Left renal pelvis (tissue), 4 donors: ENCODE data around the gene KLRD1. TPM values are rescaled to one million over a fixed set of nuclear protein-coding genes. Genes with fewer than 3 reads are reported as not detected.
"Not testable (repeated sequence)": the region's sequence is repeated elsewhere in the genome, so short reads cannot be mapped to it uniquely, and the experiment has no call there.

Experiments
- DNase-seq, 4 donors: peaks; one replicate each; pipeline ENCODE4 v3.0.0-alpha.2; 2013; ENCODE audit warnings: low read depth in 4 of 4, low spot score in 3 of 4
- polyA plus RNA-seq, 4 donors: library from polyadenylated mRNA; unstranded; fragments of 120-200 nt; gene quantifications; one replicate each; pipeline ENCODE4 v1.2.1, GENCODE V29; 2013; ENCODE audit not compliant: insufficient read length in 4 of 4

The KLRD1 gene
- polyA plus RNA-seq, 4 donors, result 0.22 to 0.75 (median 0.59) TPM

DNA sequence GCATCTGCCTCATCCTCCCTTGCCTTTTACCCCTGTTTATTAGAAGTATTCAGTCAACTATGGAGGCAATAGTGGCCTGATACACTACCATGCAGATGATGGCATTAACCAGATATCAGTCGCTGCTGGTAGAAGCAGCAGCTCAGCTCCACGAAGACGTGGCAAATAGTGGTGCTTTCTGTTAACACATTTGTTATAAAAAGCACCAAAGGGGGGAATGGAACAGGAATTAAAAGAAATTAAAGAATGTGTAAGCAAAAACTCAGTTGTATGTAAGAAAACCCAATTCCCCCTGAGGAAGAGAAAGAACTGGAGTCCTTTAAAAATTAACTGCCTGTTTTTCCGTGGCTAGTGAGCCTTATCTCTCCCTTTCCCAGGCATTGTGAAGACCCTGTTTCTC, 60.0 kb downstream of the KLRD1 start:
- DNase-seq, result not testable (repeated sequence)

DNA sequence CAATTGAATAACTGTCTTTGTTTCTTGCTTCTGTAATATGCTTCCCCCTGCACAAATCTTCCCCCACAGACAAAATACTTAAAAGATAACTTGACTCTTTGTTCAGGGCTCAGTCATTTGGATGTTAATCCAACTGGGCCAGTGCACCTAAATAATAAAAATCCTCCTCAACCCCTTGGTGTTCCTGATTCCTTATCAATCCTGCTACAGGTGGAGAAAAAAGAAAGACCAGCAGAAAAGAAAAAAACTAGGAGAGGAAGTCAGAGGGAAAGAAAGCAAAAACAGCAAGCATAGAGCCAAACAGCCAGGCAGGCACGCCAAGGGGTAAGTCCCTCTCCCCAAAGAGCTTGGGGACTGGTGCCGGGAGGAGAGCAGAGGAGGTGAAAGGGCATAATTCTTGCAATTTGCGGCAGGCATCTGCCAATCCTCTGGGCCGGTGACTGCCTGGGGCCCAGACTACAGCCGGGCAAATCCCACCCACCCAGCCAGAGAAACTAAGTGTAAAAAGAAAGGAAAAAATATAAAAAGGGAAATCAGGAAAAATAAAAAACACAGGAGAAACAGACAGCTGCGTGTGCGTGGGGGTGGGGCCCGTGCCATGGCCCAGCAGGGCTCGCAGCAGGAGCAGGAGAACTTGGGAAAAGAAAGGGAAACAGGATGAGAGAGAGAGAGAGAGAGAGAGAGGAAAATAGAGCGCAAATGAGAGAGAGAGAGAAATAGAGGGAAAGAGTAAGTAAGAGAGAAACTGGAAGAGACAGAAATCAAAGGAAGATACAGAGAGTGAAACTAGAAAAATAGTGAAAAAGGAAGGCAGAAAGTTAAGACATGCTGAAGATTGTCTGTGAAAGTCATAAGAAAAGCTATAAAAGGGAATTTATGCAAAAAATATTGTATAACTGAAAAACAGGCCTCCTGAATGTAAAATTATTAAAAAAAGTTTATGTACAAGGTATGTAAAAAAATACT, 60.8 kb downstream of the KLRD1 start:
- DNase-seq, result no peak

DNA sequence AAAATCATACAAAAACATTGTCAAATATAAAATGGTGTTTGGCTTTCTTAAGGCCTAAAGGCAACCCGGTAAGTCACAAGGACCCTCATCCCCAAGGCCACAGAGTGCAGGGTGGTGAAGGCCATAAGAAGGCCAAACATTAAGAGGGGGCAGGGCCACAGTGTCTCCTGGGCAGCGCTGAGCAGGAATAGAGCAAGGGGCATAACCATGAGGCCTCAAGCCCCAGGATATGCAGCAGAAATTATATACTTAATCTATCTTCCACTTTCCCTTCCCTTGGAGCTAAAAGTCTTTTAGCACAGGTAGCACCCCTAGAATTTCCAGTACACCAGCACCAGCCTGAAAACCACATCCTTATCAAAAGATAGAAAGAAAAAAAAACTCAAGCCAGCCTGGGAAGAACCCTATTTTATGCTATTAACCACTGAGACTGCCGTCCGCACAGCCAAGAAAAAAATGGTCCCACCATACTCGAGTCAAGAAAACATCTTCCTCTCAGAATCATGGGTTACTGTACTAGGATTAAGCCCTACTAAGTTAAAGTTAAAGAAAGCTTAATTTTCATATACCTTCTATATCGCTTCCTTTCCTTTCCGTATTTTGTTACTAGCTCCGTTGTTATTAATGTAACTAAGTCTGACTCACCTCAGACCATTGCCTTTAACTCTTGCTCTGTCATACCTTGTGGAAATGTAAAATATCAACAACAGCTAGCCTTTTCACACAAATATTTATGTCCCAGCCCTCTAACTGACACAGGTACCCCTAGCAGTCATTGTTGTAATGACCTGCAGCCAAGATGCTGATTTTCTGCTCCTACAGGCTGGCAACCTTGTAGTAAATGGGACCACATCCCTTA, 62.1 kb downstream of the KLRD1 start:
- DNase-seq, result no peak

DNA sequence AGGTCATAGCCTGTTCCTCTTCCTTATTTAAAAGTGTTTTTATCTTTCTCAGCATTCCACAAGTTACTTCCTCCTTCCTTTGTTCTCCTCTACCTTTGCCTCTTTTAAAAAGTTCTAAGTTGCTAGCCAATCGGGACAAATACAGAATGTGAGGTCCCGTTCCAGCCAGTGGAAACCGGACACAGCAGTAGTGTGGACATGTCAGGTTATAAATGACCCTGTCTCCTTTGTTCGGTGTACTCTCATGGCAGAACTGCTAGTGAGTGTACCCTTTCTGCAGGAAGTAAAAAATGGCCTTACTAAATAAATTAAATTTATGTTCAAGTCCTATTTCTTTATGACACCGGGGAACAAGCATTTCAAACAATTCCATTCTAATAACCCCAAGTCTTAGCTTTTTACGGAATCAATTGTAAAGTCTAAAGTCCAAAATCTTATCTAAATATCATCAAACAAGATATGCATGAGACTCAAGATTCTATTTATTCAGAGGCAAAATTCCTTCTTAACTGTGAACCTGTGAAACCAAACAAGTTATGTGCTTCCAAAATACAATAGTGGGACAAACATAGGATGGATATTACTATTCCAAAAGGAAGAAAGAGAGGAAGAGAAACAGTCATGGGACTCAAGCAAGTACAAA, 64.3 kb downstream of the KLRD1 start:
- not testable (repeated sequence) for DNase-seq

DNA sequence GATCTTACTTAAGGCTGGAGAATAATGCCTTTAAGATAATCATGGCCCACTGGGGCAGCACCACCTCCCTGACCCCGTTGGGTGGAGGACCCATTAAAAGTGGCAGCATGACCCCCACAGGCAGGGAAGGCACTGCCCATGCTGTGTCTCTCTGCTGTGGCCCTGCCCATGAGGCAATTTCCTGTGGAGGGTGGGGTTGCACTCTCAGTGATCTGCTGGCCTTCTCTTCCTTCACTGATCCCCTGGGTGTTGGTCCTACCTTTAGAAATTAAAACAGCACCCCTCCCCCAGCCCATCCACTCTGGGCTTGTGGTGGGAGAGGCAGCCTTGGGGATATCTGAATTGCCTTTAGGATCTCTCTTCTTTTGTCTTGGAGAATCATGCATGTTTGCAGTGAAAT, 64.9 kb downstream of the KLRD1 start:
- DNase-seq, result no peak

DNA sequence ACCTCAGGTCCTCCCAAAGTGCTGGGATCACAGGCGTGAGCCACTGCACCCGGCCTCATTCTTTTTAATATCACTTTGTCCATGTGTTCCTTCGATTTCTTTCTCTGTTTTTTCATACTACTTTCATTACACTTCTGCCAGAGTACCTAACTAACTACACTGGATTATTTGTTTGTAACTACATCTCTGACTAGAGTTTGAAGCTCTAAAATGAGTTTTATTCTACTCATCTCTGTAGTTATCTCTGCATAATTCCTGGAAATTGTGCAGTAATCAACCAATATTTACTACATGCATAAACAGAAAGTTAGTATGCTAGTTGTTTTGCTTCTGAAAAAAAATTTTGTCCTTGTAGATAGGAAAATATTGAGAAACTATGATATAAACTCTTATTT, 67.0 kb downstream of the KLRD1 start:
- DNase-seq, result no peak

DNA sequence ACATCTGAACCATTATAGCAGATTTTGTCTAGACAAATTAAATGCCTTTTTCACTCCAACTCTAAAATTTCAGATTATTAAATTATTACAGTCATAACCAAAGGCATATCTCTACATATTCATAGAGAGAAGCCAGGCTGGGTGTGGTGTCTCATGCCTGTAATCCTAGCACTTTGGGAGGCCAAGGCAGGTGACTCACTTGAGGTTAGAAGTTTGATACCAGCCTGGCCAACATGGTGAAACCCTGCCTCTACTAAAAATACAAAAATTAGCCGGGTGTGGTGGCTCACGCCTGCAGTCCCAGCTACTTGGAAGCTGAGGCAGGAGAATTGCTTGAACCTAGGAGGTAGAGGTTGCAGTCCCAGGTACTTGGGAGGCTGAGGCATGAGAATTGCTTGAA, 71.1 kb downstream of the KLRD1 start:
- not testable (repeated sequence) for DNase-seq

Other genes starting within 250 kb of the KLRD1 start
- gene CLEC1A, start 208.9 kb upstream of the KLRD1 start, polyA plus RNA-seq, result 1 to 10 TPM; 2.6 to 4.7 (median 4.0) TPM
- 1 to 10 TPM; 1.6 to 3.2 (median 2.3) TPM for gene CLEC7A, start 177.7 kb upstream of the KLRD1 start, polyA plus RNA-seq
- gene OLR1, start 135.7 kb upstream of the KLRD1 start, polyA plus RNA-seq, result 1 to 10 TPM in 1 of 4 donors, under 1 TPM in 3; 0.61 to 1.2 (median 0.81) TPM
- gene TMEM52B, start 128.8 kb upstream of the KLRD1 start, polyA plus RNA-seq, result 100 to 1,000 TPM in 3 of 4 donors, 1 to 10 TPM in 1; 2.8 to 166 (median 143) TPM
- 10 to 100 TPM; 53.3 to 84.8 (median 67.4) TPM for gene GABARAPL1, start 95.0 kb upstream of the KLRD1 start, polyA plus RNA-seq
- 1 to 10 TPM in 1 of 4 donors, under 1 TPM in 3; 0.63 to 1.0 (median 0.84) TPM for gene KLRK1, start 82.2 kb downstream of the KLRD1 start, polyA plus RNA-seq
- not detected for gene KLRC4, start 101.9 kb downstream of the KLRD1 start, polyA plus RNA-seq
- gene KLRC3, start 112.7 kb downstream of the KLRD1 start, polyA plus RNA-seq, result not detected
- under 1 TPM in 1 of 4 donors, not detected in 3; 0.36 TPM for gene KLRC2, start 128.1 kb downstream of the KLRD1 start, polyA plus RNA-seq
- gene KLRC1, start 145.5 kb downstream of the KLRD1 start, polyA plus RNA-seq, result 1 to 10 TPM in 1 of 4 donors, under 1 TPM in 3; 0.49 to 1.1 (median 0.71) TPM
- gene EIF2S3B, start 198.0 kb downstream of the KLRD1 start, polyA plus RNA-seq, result 1 to 10 TPM in 3 of 4 donors, under 1 TPM in 1; 0.56 to 9.5 (median 4.7) TPM